Osteoblast (primary cell): ENCODE measurements around the gene OR56A1. TPM values are rescaled to one million over a fixed set of nuclear protein-coding genes. Genes with fewer than 3 reads are reported as not detected.

Source experiments
- DNase-seq: peaks from one replicate; pipeline ENCODE4 v3.0.0; 2011; ENCODE audit warnings: low spot score, mixed read lengths; ENCODE audit not compliant: insufficient read length; ENCODE audit errors: missing footprints
- H2AFZ ChIP-seq: 2 replicates; pipeline ENCODE4 v1.6.0; 2011; ENCODE audit warnings: mild to moderate bottlenecking, low read length
- H3K27ac ChIP-seq: 2 replicates; pipeline ENCODE4 v1.5.1; 2011; ENCODE audit warnings: mild to moderate bottlenecking, low read depth, low read length, moderate library complexity
- H3K27me3 ChIP-seq: 2 replicates; pipeline ENCODE4 v1.6.0; 2012; ENCODE audit warnings: mild to moderate bottlenecking, control low read depth, inconsistent platforms, low read length, moderate library complexity; ENCODE audit not compliant: insufficient read depth
- H3K36me3 ChIP-seq: 2 replicates; pipeline ENCODE4 v1.5.1; 2011; ENCODE audit warnings: mild to moderate bottlenecking, low read length, control low read depth, moderate library complexity; ENCODE audit not compliant: insufficient read depth
- H3K4me1 ChIP-seq: 2 replicates; pipeline ENCODE4 v1.5.1; 2011; ENCODE audit warnings: mild to moderate bottlenecking, low read length, control low read depth, moderate library complexity; ENCODE audit not compliant: insufficient read depth
- H3K4me2 ChIP-seq: 2 replicates; pipeline ENCODE4 v1.6.0; 2011; ENCODE audit warnings: mild to moderate bottlenecking, low read length; ENCODE audit not compliant: insufficient read depth
- H3K4me3 ChIP-seq: fragments of 200-600 bp; sonication (generic); 3 replicates; pipeline ENCODE4 v1.5.1; 2012; ENCODE audit warnings: mild to moderate bottlenecking, low read length, inconsistent platforms; ENCODE audit not compliant: insufficient read depth
- H3K79me2 ChIP-seq: 2 replicates; pipeline ENCODE4 v1.6.0; 2012; ENCODE audit warnings: mild to moderate bottlenecking, low read length, control low read depth, inconsistent platforms; ENCODE audit not compliant: insufficient read depth
- H3K9me3 ChIP-seq: 2 replicates; pipeline ENCODE4 v1.5.1; 2011; ENCODE audit warnings: low read depth, low read length, control low read depth
- H4K20me1 ChIP-seq: 2 replicates; pipeline ENCODE4 v1.6.0; 2012; ENCODE audit warnings: mild to moderate bottlenecking, low read length, control low read depth; ENCODE audit not compliant: insufficient read depth
- total RNA-seq: library from RNA; depleted of rRNA; stranded (reverse); fragments of >200 nt; gene quantifications from 2 replicates; pipeline ENCODE4 v1.2.3, GENCODE V29; 2012
- TF ChIP-seq, protein P1 (sequence below): IDR thresholded peaks from 2 replicates; pipeline ENCODE4 v1.5.1; 2011; ENCODE audit warnings: mild to moderate bottlenecking, low read depth, low read length, moderate library complexity; ENCODE audit errors: extremely low read depth

Gene OR56A1
- total RNA-seq, 1 donor: under 0.01 TPM

- Histone ChIP-seq H3K27me3 (no peaks in the 10 kb centered on the region), H4K20me1 (no peaks in the 10 kb centered on the region), H3K9me3 (no peaks in the 10 kb centered on the region), H3K79me2 (no peaks in the 10 kb centered on the region), H3K4me3 (no peak overlapping the region), H2AFZ (no peak overlapping the region), H3K27ac (no peak overlapping the region), H3K4me2 (no peak overlapping the region), H3K4me1 (no peaks in the 10 kb centered on the region), H3K36me3 (no peaks in the 10 kb centered on the region)
- no peak for DNase-seq
- TF ChIP-seq, protein P1, sequence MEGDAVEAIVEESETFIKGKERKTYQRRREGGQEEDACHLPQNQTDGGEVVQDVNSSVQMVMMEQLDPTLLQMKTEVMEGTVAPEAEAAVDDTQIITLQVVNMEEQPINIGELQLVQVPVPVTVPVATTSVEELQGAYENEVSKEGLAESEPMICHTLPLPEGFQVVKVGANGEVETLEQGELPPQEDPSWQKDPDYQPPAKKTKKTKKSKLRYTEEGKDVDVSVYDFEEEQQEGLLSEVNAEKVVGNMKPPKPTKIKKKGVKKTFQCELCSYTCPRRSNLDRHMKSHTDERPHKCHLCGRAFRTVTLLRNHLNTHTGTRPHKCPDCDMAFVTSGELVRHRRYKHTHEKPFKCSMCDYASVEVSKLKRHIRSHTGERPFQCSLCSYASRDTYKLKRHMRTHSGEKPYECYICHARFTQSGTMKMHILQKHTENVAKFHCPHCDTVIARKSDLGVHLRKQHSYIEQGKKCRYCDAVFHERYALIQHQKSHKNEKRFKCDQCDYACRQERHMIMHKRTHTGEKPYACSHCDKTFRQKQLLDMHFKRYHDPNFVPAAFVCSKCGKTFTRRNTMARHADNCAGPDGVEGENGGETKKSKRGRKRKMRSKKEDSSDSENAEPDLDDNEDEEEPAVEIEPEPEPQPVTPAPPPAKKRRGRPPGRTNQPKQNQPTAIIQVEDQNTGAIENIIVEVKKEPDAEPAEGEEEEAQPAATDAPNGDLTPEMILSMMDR: peak; percentile 52
Measured at GRCh38 chr11:5992604-5993251, 37.8 kb downstream of the OR56A1 start.

DNA sequence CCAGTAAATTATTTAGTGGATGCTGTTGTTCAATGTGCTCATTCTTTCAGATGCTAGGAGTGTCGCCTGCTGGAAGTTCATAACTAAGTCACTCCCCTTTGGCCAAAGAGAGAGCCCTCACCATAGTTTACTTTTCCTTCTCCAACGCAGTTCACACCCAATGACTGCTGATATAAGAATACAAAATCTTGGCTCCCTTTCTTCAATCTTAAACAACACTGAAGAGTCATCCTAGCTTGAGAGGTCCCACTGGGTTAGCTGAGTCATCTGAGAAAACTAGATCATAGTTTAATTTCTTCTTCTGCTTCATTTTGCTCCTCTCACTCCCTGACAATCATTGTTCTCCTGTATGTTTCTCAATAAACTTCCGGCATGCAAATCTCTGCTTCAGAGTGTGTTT lies 38.4 kb downstream of the OR56A1 start:
- no peaks in the 10 kb centered on the region for H3K36me3 ChIP-seq
- H4K20me1 ChIP-seq: no peaks in the 10 kb centered on the region
- no peaks in the 10 kb centered on the region for H3K4me1 ChIP-seq
- no peaks in the 10 kb centered on the region for H3K27me3 ChIP-seq
- no peak overlapping the region for H3K27ac ChIP-seq
- H2AFZ ChIP-seq: no peak overlapping the region
- H3K4me2 ChIP-seq: no peak overlapping the region
- H3K79me2 ChIP-seq: no peaks in the 10 kb centered on the region
- no peak overlapping the region for H3K4me3 ChIP-seq
- H3K9me3 ChIP-seq: no peaks in the 10 kb centered on the region
- DNase-seq: peak; percentile 59
- TF ChIP-seq, protein P1: no peak

- Histone ChIP-seq H2AFZ (no peak overlapping the region), H3K36me3 (no peaks in the 10 kb centered on the region)
- DNase-seq: no peak
Measured at GRCh38 chr11:5989203-5989602, 41.4 kb downstream of the OR56A1 start.

DNA sequence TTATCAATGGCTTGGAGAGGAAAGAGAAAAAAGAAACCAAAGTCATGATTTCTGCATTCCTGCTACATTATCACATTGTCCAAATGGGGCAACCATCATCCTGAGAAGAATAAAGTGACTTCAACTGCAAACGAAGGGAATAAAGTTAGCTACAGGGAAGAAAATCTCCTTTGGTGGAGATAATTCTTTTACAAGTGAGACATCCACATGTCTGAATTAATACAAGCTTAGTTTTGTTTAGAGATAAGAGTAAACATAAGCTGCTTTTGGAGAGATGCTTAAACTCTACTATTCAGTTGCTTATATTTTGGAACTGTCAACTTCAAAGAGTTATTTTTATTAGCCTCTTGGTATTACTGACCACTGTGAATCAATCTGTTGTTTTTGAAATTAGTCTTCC lies 43.7 kb downstream of the OR56A1 start, which contains the start of gene OR52L1:
Gene OR52L1, minus strand, starts transcription at position 101 of the 400 bp plus-strand sequence. Its CDS starts 55 bp downstream, at position 46.
- H2AFZ ChIP-seq: no peak within 1 kb of the TSS
- no peak within 1 kb of the TSS for H3K27ac ChIP-seq

More at GRCh38 chr11:5989203-5989602, 41.4 kb downstream of the OR56A1 start:
- H3K27me3 ChIP-seq: no peaks in the 10 kb centered on the region
- TF ChIP-seq, protein P1: no peak
- H3K4me3 ChIP-seq: no peak overlapping the region
- no peaks in the 10 kb centered on the region for H3K4me1 ChIP-seq
- H3K9me3 ChIP-seq: no peaks in the 10 kb centered on the region
- H3K27ac ChIP-seq: no peak overlapping the region
- no peaks in the 10 kb centered on the region for H3K79me2 ChIP-seq
- no peak overlapping the region for H3K4me2 ChIP-seq
- H4K20me1 ChIP-seq: no peaks in the 10 kb centered on the region

More for the DNA sequence above, 43.7 kb downstream of the OR56A1 start, which contains the start of gene OR52L1:
- TF ChIP-seq, protein P1: no peak
- Histone ChIP-seq H3K4me1 (no peaks in the 10 kb centered on the region), H3K36me3 (no peaks in the 10 kb centered on the region), H3K4me3 (no peak within 1 kb of the TSS), H3K9me3 (peaks cover 3% of the 10 kb centered on the region), H3K4me2 (no peak within 1 kb of the TSS), H3K27me3 (no peaks in the 10 kb centered on the region), H4K20me1 (no peaks in the 10 kb centered on the region), H3K79me2 (no peaks in the 10 kb centered on the region)
- DNase-seq: no peak
